ENCODE data around the gene MCM3. TPM values are rescaled to one million over a fixed set of nuclear protein-coding genes. Genes with fewer than 3 reads are reported as not detected.
A peak's percentile ranks its signal among the peaks of the same experiment; 100 is the strongest.

Gene MCM3
- polyA plus RNA-seq, 3 donors, result 10.7 to 15.3 (median 12.1) TPM

DNA sequence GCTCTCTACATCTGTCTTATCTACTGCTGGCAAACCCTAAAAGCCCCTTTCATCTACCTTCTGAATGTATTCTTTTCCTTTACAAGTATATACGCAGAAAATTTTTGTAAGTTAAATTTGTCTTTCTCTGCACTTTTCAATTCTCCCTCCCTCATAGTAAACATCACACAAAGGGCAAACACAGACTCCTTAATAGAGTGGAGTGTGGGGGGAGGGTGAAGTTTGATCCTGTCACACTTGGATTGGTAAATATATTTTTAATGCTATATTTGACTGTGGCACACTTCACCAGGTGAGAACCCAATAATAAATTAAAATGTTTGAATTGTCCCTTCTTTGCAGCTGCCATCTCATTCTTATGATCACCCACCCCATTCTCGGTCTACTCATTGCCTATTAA is 44.2 kb upstream of the MCM3 start:
- Histone ChIP-seq H4K20me1 (ENCODE audit: insufficient read depth, low read length) (no peaks in the 10 kb centered on the region), H3K4me1 (ENCODE audit: control insufficient read depth in 1 of 2, insufficient read depth in 2 of 2, low read length in 2 of 2) (peaks cover 16 to 17% of the 10 kb centered on the region in 2 donors), H3K9ac (ENCODE audit: insufficient read depth, low read length, poor library complexity, severe bottlenecking) (no peak overlapping the region), H3K79me2 (ENCODE audit: insufficient read depth, low read length) (no peaks in the 10 kb centered on the region), H3K36me3 (replicated peaks in 1 of 2; ENCODE audit: control insufficient read depth in 1 of 2, insufficient read depth in 2 of 2, low read length in 2 of 2) (no peaks in the 10 kb centered on the region), H3K27ac (ENCODE audit: low read depth in 1 of 2, low read length in 2 of 2) (no peak overlapping the region), H3K27me3 (ENCODE audit: control insufficient read depth in 2 of 2, insufficient read depth in 2 of 2, low read length in 2 of 2) (no peaks in the 10 kb centered on the region), H3K4me3 (replicated peaks in 1 of 3; ENCODE audit: low read depth in 2 of 3, low read length in 3 of 3) (no peak overlapping the region), H2AFZ (ENCODE audit: insufficient read depth, low read depth, low read length, poor library complexity, severe bottlenecking) (no peak overlapping the region), H3K9me3 (replicated peaks in 1 of 2; ENCODE audit: control insufficient read depth in 1 of 2, insufficient read depth in 1 of 2, low read length in 2 of 2) (no peaks in the 10 kb centered on the region), H3K4me2 (replicated peaks; ENCODE audit: extremely low read depth, low read length, poor library complexity, severe bottlenecking) (no peak overlapping the region)
- peaks cover 17% of the 10 kb centered on the region for H3K4me1 Mint-ChIP-seq
- H3K27ac Mint-ChIP-seq, result no peak overlapping the region
- peaks cover 2 to 3% (median 3%) of the 10 kb centered on the region in 3 donors for H3K27me3 Mint-ChIP-seq (ENCODE audit: low read depth in 3 of 3)
- no peak overlapping the region for H3K4me3 Mint-ChIP-seq
- WGBS (ENCODE audit: insufficient coverage), result 100% methylated on average over 1 of the region's 2 CpGs
- no peaks in the 10 kb centered on the region for H3K9me3 Mint-ChIP-seq
- H3K36me3 Mint-ChIP-seq, result no peaks in the 10 kb centered on the region
- DNase-seq, result no peak
- TF ChIP-seq, protein P1, sequence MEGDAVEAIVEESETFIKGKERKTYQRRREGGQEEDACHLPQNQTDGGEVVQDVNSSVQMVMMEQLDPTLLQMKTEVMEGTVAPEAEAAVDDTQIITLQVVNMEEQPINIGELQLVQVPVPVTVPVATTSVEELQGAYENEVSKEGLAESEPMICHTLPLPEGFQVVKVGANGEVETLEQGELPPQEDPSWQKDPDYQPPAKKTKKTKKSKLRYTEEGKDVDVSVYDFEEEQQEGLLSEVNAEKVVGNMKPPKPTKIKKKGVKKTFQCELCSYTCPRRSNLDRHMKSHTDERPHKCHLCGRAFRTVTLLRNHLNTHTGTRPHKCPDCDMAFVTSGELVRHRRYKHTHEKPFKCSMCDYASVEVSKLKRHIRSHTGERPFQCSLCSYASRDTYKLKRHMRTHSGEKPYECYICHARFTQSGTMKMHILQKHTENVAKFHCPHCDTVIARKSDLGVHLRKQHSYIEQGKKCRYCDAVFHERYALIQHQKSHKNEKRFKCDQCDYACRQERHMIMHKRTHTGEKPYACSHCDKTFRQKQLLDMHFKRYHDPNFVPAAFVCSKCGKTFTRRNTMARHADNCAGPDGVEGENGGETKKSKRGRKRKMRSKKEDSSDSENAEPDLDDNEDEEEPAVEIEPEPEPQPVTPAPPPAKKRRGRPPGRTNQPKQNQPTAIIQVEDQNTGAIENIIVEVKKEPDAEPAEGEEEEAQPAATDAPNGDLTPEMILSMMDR (IDR thresholded peaks at IDR 0.05), result no peak
- intact Hi-C loops (cut with micrococcal nuclease), result no loop called here

DNA sequence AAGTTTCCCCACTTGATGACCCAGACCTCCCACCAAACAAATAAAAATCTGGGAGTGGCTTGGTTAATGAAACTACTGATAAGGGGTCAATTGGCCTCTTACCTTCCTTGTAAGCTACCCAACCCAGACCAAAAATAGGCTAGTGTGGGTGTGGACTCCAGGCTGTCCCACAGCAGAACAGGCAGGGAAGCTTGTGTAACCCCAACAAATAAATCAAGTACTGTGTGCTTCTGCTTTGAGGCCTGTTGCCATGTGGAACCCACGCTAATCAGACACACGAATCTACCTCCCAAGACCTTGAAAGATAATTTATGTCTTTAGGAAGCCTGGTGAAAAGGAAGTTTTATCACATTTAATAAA is 43.7 kb upstream of the MCM3 start:
- no peaks in the 10 kb centered on the region for H3K36me3 Mint-ChIP-seq
- H3K27ac Mint-ChIP-seq, result peak overlapping the region in 1 of 7 donors; percentile 41
- TF ChIP-seq, protein P1 (IDR thresholded peaks at IDR 0.05), result no peak
- no peak overlapping the region for H2AFZ ChIP-seq (ENCODE audit: insufficient read depth, low read depth, low read length, poor library complexity, severe bottlenecking)
- no peak overlapping the region for H3K27ac ChIP-seq (ENCODE audit: low read depth in 1 of 2, low read length in 2 of 2)
- H3K36me3 ChIP-seq (replicated peaks in 1 of 2; ENCODE audit: control insufficient read depth in 1 of 2, insufficient read depth in 2 of 2, low read length in 2 of 2), result no peaks in the 10 kb centered on the region
- no peak overlapping the region for H3K4me3 Mint-ChIP-seq
- H4K20me1 ChIP-seq (ENCODE audit: insufficient read depth, low read length), result no peaks in the 10 kb centered on the region
- no CpG with 5 or more reads among the region's 2 CpGs for WGBS (ENCODE audit: insufficient coverage)
- no peaks in the 10 kb centered on the region for H3K9me3 ChIP-seq (replicated peaks in 1 of 2; ENCODE audit: control insufficient read depth in 1 of 2, insufficient read depth in 1 of 2, low read length in 2 of 2)
- H3K4me1 Mint-ChIP-seq, result peaks cover 17% of the 10 kb centered on the region
- no peak overlapping the region for H3K9ac ChIP-seq (ENCODE audit: insufficient read depth, low read length, poor library complexity, severe bottlenecking)
- H3K27me3 Mint-ChIP-seq (ENCODE audit: low read depth in 3 of 3), result peaks cover 2 to 3% (median 2%) of the 10 kb centered on the region in 3 donors
- no peaks in the 10 kb centered on the region for H3K27me3 ChIP-seq (ENCODE audit: control insufficient read depth in 2 of 2, insufficient read depth in 2 of 2, low read length in 2 of 2)
- H3K9me3 Mint-ChIP-seq, result no peaks in the 10 kb centered on the region
- DNase-seq, result no peak
- intact Hi-C loops (cut with micrococcal nuclease), result no loop called here
- no peaks in the 10 kb centered on the region for H3K79me2 ChIP-seq (ENCODE audit: insufficient read depth, low read length)
- H3K4me3 ChIP-seq (replicated peaks in 1 of 3; ENCODE audit: low read depth in 2 of 3, low read length in 3 of 3), result no peak overlapping the region
- peaks cover 16 to 17% of the 10 kb centered on the region in 2 donors for H3K4me1 ChIP-seq (ENCODE audit: control insufficient read depth in 1 of 2, insufficient read depth in 2 of 2, low read length in 2 of 2)
- no peak overlapping the region for H3K4me2 ChIP-seq (replicated peaks; ENCODE audit: extremely low read depth, low read length, poor library complexity, severe bottlenecking)
